HepG2 (cell line): Measurements from ENCODE around the gene CMC1. TPM values are rescaled to one million over a fixed set of nuclear protein-coding genes. Genes with fewer than 3 reads are reported as not detected.

Source experiments
- ATAC-seq: fragments of 200-7000 bp; cut with Tn5 transposase; 3 replicates; pipeline ENCODE4 v1.9.1; 2020; ENCODE audit warnings: mild to moderate bottlenecking, moderate library complexity
- BruUV-seq: library from RNA; stranded (reverse); fragments of 400-500 nt; replicated peaks from 2 replicates; lab custom pipeline; 2021; lab: Mats Ljungman, UMichigan
- CTCF ChIA-PET: fragments of 300-600 bp; formaldehyde crosslinking; extraction: SDS; loops from one replicate; lab custom pipeline; 2021; ENCODE audit warnings: low total read pairs, inconsistent platforms, low intra/inter-chr PET ratio; lab: Yijun Ruan, JAX
- POLR2A ChIA-PET: fragments of 350-600 bp; sonication (Branson Sonifier 250); formaldehyde crosslinking; loops from one replicate; lab custom pipeline; 2020; ENCODE audit warnings: antibody characterized with exemption, inconsistent platforms; lab: Yijun Ruan, JAX
- DNase-seq: peaks from one replicate; pipeline ENCODE4 v3.0.0-alpha.2; 2015; ENCODE audit warnings: low spot score
- FAIRE-seq: peaks from 3 replicates; lab custom pipeline; 2011; peaks lifted over from hg19 to GRCh38; lab: Jason Lieb, UNC
- H2AFZ ChIP-seq: one replicate; pipeline ENCODE4 v1.6.1; 2011; ENCODE audit warnings: low read length, inconsistent platforms
- H3K27ac ChIP-seq: fragments of 300-600 bp; 3 replicates; pipeline ENCODE4 v1.8.0; 2011; ENCODE audit warnings: mixed run types, mild to moderate bottlenecking, mixed read lengths, low read length, inconsistent platforms; ENCODE audit not compliant: insufficient read depth; ENCODE audit errors: extremely low read length
- H3K27me3 ChIP-seq, 2 experiments: fragments of 200-600 bp in 1 of 2; 2 replicates in 1 of 2; 3 replicates in 1 of 2; pipeline versions ENCODE4 v1.6.0 to v1.8.0; 2011; ENCODE audit warnings: low read length in 2 of 2, mild to moderate bottlenecking in 2 of 2, moderate library complexity in 2 of 2, inconsistent platforms in 1 of 2; ENCODE audit not compliant: insufficient read depth in 2 of 2, control insufficient read depth in 1 of 2
- H3K36me3 ChIP-seq, 2 experiments: fragments of 200-600 bp in 1 of 2; replicated peaks in 1 of 2; 2 replicates in 1 of 2; 3 replicates in 1 of 2; pipeline versions ENCODE4 v1.5.1 to v1.8.0; 2011; ENCODE audit warnings: low read length in 2 of 2, inconsistent platforms in 1 of 2; ENCODE audit not compliant: insufficient read depth in 2 of 2, control insufficient read depth in 1 of 2
- H3K4me1 ChIP-seq: 2 replicates; pipeline ENCODE4 v1.5.1; 2012; ENCODE audit warnings: low read length, inconsistent platforms; ENCODE audit not compliant: insufficient read depth
- H3K4me2 ChIP-seq: 2 replicates; pipeline ENCODE4 v1.6.0; 2011; ENCODE audit warnings: low read depth, low read length, inconsistent platforms
- H3K4me3 ChIP-seq, 3 experiments: fragments of 200-600 bp in 1 of 3; sonication (generic), shearing (Covaris generic) in 1 of 3; replicated peaks in 1 of 3; 2 replicates each; pipeline ENCODE4 v1.5.1; 2011 to 2016; ENCODE audit warnings: low read length in 3 of 3, inconsistent platforms in 2 of 3, low read depth in 2 of 3, mild to moderate bottlenecking in 2 of 3, control low read depth in 1 of 3, mixed read lengths in 1 of 3; ENCODE audit not compliant: insufficient read depth in 1 of 3
- H3K79me2 ChIP-seq: one replicate; pipeline ENCODE4 v1.6.1; 2011; ENCODE audit warnings: low read length, inconsistent platforms; ENCODE audit not compliant: insufficient read depth
- H3K9ac ChIP-seq: 2 replicates; pipeline ENCODE4 v1.6.0; 2011; ENCODE audit warnings: mild to moderate bottlenecking, low read depth, low read length, inconsistent platforms; ENCODE audit not compliant: insufficient read depth
- H3K9me3 ChIP-seq: 2 replicates; pipeline ENCODE4 v1.5.1; 2012; ENCODE audit warnings: mild to moderate bottlenecking, low read length
- H4K20me1 ChIP-seq: 2 replicates; pipeline ENCODE4 v1.6.0; 2011; ENCODE audit warnings: inconsistent platforms, mild to moderate bottlenecking, low read length, moderate library complexity; ENCODE audit not compliant: insufficient read depth
- ATF7-NPFF ChIP-seq: sonication (generic); formaldehyde crosslinking; IDR thresholded peaks from 2 replicates; pipeline ENCODE4 v1.8.1; 2023; ENCODE audit warnings: mild to moderate bottlenecking, low read depth, missing genetic modification reagents, moderate library complexity
- BHLHE40 ChIP-seq: IDR thresholded peaks from 2 replicates; pipeline ENCODE4 v1.6.1; 2011; ENCODE audit warnings: low read length, improper control_type of control experiment
- CHD2 ChIP-seq: IDR thresholded peaks from 2 replicates; pipeline ENCODE4 v1.6.1; 2011; ENCODE audit warnings: low read depth, low read length, improper control_type of control experiment
- FOXA1 ChIP-seq, 2 experiments: fragments of 450-650 bp in 1 of 2; sonication (generic) in 1 of 2; formaldehyde crosslinking in 1 of 2; IDR thresholded peaks; 2 replicates each; pipeline versions ENCODE4 v1.4.0 to v1.6.1; 2016 to 2020; ENCODE audit warnings: missing genetic modification reagents in 1 of 2
- FOXA3 ChIP-seq: IDR thresholded peaks from 2 replicates; pipeline ENCODE4 v1.6.1; 2016; ENCODE audit warnings: missing genetic modification reagents, missing compliant biosample characterization
- KDM5A ChIP-seq: fragments of 200-600 bp; sonication (generic); IDR thresholded peaks from 2 replicates; pipeline ENCODE4 v1.7.0; 2018; ENCODE audit warnings: antibody characterized with exemption, mild to moderate bottlenecking, low read length, borderline replicate concordance
- MBD4 ChIP-seq: IDR thresholded peaks from 2 replicates; pipeline ENCODE4 v1.6.1; 2012; ENCODE audit warnings: low read length, inconsistent platforms, borderline replicate concordance
- MEIS1 ChIP-seq: sonication (generic); formaldehyde crosslinking; IDR thresholded peaks from 2 replicates; pipeline ENCODE4 v1.9.0; 2021; ENCODE audit warnings: mild to moderate bottlenecking, missing genetic modification reagents, moderate library complexity, borderline replicate concordance
- NFYC ChIP-seq: IDR thresholded peaks from 2 replicates; pipeline ENCODE4 v1.6.1; 2016; ENCODE audit warnings: missing genetic modification reagents, missing compliant biosample characterization
- SKIL ChIP-seq: sonication (generic); formaldehyde crosslinking; IDR thresholded peaks from 2 replicates; pipeline ENCODE4 v1.8.0; 2022; ENCODE audit warnings: missing genetic modification reagents, mild to moderate bottlenecking, moderate library complexity, borderline replicate concordance
- SRSF1 ChIP-seq: fragments of 200-400 bp; formaldehyde crosslinking; optimal IDR thresholded peaks from 2 replicates; pipeline ENCODE3; 2017; ENCODE audit warnings: mild to moderate bottlenecking, low read depth, low read length, moderate library complexity
- SRY ChIP-seq: sonication (generic); formaldehyde crosslinking; IDR thresholded peaks from 2 replicates; pipeline ENCODE4 v1.8.0; 2022; ENCODE audit warnings: mild to moderate bottlenecking, missing genetic modification reagents
- THAP7 ChIP-seq: sonication (generic); formaldehyde crosslinking; IDR thresholded peaks from 2 replicates; pipeline ENCODE4 v1.8.1; 2023; ENCODE audit warnings: mild to moderate bottlenecking, missing genetic modification reagents
- XRCC5 ChIP-seq: fragments of 200-400 bp; formaldehyde crosslinking; optimal IDR thresholded peaks from 2 replicates; pipeline ENCODE3; 2017; ENCODE audit warnings: mild to moderate bottlenecking, low read length
- ZBTB10 ChIP-seq: sonication (generic); formaldehyde crosslinking; IDR thresholded peaks from 2 replicates; pipeline ENCODE4 v1.4.0; 2020; ENCODE audit warnings: missing genetic modification reagents, borderline replicate concordance
- ZFP36L2 ChIP-seq: sonication (generic); formaldehyde crosslinking; IDR thresholded peaks from 2 replicates; pipeline ENCODE4 v1.4.0; 2020; ENCODE audit warnings: missing genetic modification reagents
- ZMAT3 ChIP-seq: sonication (generic); formaldehyde crosslinking; conservative IDR thresholded peaks from 2 replicates; pipeline ENCODE4 v1.7.0; 2021; ENCODE audit warnings: missing genetic modification reagents
- ZNF121 ChIP-seq: sonication (generic); formaldehyde crosslinking; IDR thresholded peaks from 2 replicates; pipeline ENCODE4 v1.5.0; 2020; ENCODE audit warnings: mild to moderate bottlenecking, missing genetic modification reagents
- ZNF552 ChIP-seq: sonication (generic); formaldehyde crosslinking; IDR thresholded peaks from 2 replicates; pipeline ENCODE4 v1.9.0; 2022; ENCODE audit warnings: missing genetic modification reagents, mild to moderate bottlenecking, borderline replicate concordance
- WGBS: methylation state at CpG from one replicate; pipeline ENCODE4 v1.1.6; 2017; ENCODE audit warnings: low lambda C conversion rate; 5-methylcytosine and 5-hydroxymethylcytosine counted together
- in situ Hi-C: cut with HindIII; loops from 2 replicates; pipeline ENCODE4 v1.10.0; 2017; ENCODE audit warnings: low pct_unique_long_range_greater_than_20kb; ENCODE audit not compliant: extremely low pct_ligation_motif_present
- intact Hi-C: fragments of 100-400 bp; cut with micrococcal nuclease; formaldehyde crosslinking; loops from one replicate; pipeline ENCODE4 v1.10.0; 2022; ENCODE audit not compliant: unreplicated experiment
- polyA plus RNA-seq, 8 experiments: library from polyadenylated mRNA; depleted of rRNA in 3 of 8; stranded (reverse) in 7 of 8; unstranded in 1 of 8; fragments of >200 nt; fragmentation: Illumina TruSeq in 4 of 8; extraction: Trizol in 4 of 8; gene quantifications; 2 replicates each; pipeline versions ENCODE4 v1.2.1 to v1.2.3, GENCODE V29; 2011 to 2016; ENCODE audit warnings: low read depth in 4 of 8, missing spikeins in 1 of 8, mixed read lengths in 1 of 8; ENCODE audit not compliant: insufficient read depth in 1 of 8
- total RNA-seq, 5 experiments: library from RNA; depleted of rRNA; stranded (reverse); fragments of >200 nt; fragmentation: Illumina TruSeq; extraction: Trizol; gene quantifications; 2 replicates each; pipeline ENCODE4 v1.2.3, GENCODE V29; 2016; ENCODE audit warnings: low read depth in 1 of 5

CMC1 gene
- total and polyA plus RNA-seq, 2 of the 13 experiments (the other 11 are each of a cell fraction or from before 2014, with no cell fraction given), result 22.1 to 29.5 TPM

GRCh38 chr3:28252001-28252431 lies 10.6 kb downstream of the CMC1 start (continued):
- TF ChIP-seq CHD2 (no peak), FOXA3 (CRISPR knock-in tag) (no peak), SRSF1 (no peak), ATF7-NPFF (CRISPR knock-in tag) (no peak), ZMAT3 (CRISPR knock-in tag) (no peak), MEIS1 (CRISPR knock-in tag) (no peak), MBD4 (no peak), SKIL (CRISPR knock-in tag) (no peak), BHLHE40 (no peak)

- no peak overlapping the region for H3K9ac ChIP-seq
- H3K36me3 ChIP-seq, result peaks cover 0 to 3% of the 10 kb centered on the region in 2 experiments; a peak in 1 of 5 replicates
- in situ Hi-C loops, result no loop called here
- peaks cover 6% of the 10 kb centered on the region for H3K4me1 ChIP-seq
- no peaks in the 10 kb centered on the region for H3K27me3 ChIP-seq
- H3K4me3 ChIP-seq, result no peak overlapping the region
- no peaks in the 10 kb centered on the region for H3K9me3 ChIP-seq
- no TSS peak for BruUV-seq
- no peak overlapping the region for H3K27ac ChIP-seq
- FAIRE-seq (no peak), DNase-seq (no peak), ATAC-seq (no peak)
- H3K79me2 ChIP-seq, result peaks cover 30% of the 10 kb centered on the region
- CTCF ChIA-PET, result no interaction called here
- intact Hi-C loops, result no loop called here
- 96% methylated on average over 9 of the region's 9 CpGs for WGBS
- H4K20me1 ChIP-seq, result no peaks in the 10 kb centered on the region
- POLR2A ChIA-PET, result no interaction called here
- no peak overlapping the region for H2AFZ ChIP-seq
- H3K4me2 ChIP-seq, result no peak overlapping the region
- TF ChIP-seq THAP7, result no peak
- TF ChIP-seq ZNF552 (CRISPR knock-in tag), result no peak
- TF ChIP-seq ZFP36L2 (CRISPR knock-in tag), result no peak
- no peak for TF ChIP-seq ZBTB10 (CRISPR knock-in tag)
- no peak for TF ChIP-seq XRCC5
- no peak for TF ChIP-seq SRY
- TF ChIP-seq KDM5A, result no peak
- TF ChIP-seq NFYC (CRISPR knock-in tag), result no peak
- no peak for TF ChIP-seq ZNF121
- TF ChIP-seq FOXA1 (IDR thresholded peaks at IDR 0.05), result no peak
- no peak for TF ChIP-seq FOXA1 (CRISPR knock-in tag; IDR thresholded peaks at IDR 0.05)
Observed at GRCh38 chr3:28253040-28253715, 11.8 kb downstream of the CMC1 start.
